Caco-2 (cell line): ENCODE measurements around the gene MYO1F. TPM values are rescaled to one million over a fixed set of nuclear protein-coding genes. Genes with fewer than 3 reads are reported as not detected.

Experiments
- BruUV-seq: library from RNA; stranded (reverse); fragments of 400-500 nt; replicated peaks from 2 replicates; lab custom pipeline; 2021; lab: Mats Ljungman, UMichigan
- CTCF ChIA-PET: fragments of 300-600 bp; sonication (Branson Sonifier 250); formaldehyde crosslinking; loops from one replicate; lab custom pipeline; 2022; ENCODE audit warnings: antibody characterized with exemption; lab: Charles Lee
- POLR2A ChIA-PET: fragments of 300-600 bp; sonication (Branson Sonifier 250); formaldehyde crosslinking; loops from one replicate; lab custom pipeline; 2022; ENCODE audit warnings: antibody characterized with exemption; lab: Charles Lee
- DNase-seq, 2 experiments: peaks; one replicate each; pipeline versions ENCODE4 v3.0.0 to v3.0.0-alpha.2; 2020 to 2022
- H3K27me3 ChIP-seq: replicated peaks from 2 replicates; pipeline ENCODE4 v1.6.0; 2011; ENCODE audit warnings: low read length; ENCODE audit not compliant: control insufficient read depth, insufficient read depth
- H3K36me3 ChIP-seq: 2 replicates; pipeline ENCODE4 v1.5.1; 2011; ENCODE audit warnings: low read length; ENCODE audit not compliant: control insufficient read depth, insufficient read depth
- H3K4me1 ChIP-seq: fragments of 250-450 bp; sonication (Bioruptor Pico); 2 replicates; pipeline ENCODE4 v1.5.1; 2020; ENCODE audit warnings: mild to moderate bottlenecking
- H3K4me3 ChIP-seq: 2 replicates; pipeline ENCODE4 v1.5.1; 2011; ENCODE audit warnings: low read depth, mild to moderate bottlenecking, control low read depth, low read length
- H3K9me3 ChIP-seq: fragments of 250-450 bp; sonication (Bioruptor Pico); 2 replicates; pipeline ENCODE4 v1.5.1; 2020; ENCODE audit warnings: mild to moderate bottlenecking, moderate library complexity
- H3K27ac Mint-ChIP-seq: one replicate; pipeline ENCODE4 v1.8.0; 2022; ENCODE audit warnings: mixed read lengths; ENCODE audit not compliant: unreplicated experiment
- H3K27me3 Mint-ChIP-seq: one replicate; pipeline ENCODE4 v1.8.0; 2022; ENCODE audit warnings: mixed read lengths; ENCODE audit not compliant: insufficient read depth, unreplicated experiment
- H3K36me3 Mint-ChIP-seq: one replicate; pipeline ENCODE4 v1.8.0; 2022; ENCODE audit warnings: mild to moderate bottlenecking, mixed read lengths; ENCODE audit not compliant: insufficient read depth, unreplicated experiment
- H3K4me1 Mint-ChIP-seq: one replicate; pipeline ENCODE4 v1.8.0; 2022; ENCODE audit warnings: low read depth, mixed read lengths; ENCODE audit not compliant: unreplicated experiment
- H3K4me3 Mint-ChIP-seq: one replicate; pipeline ENCODE4 v1.8.0; 2022; ENCODE audit warnings: mild to moderate bottlenecking, moderate library complexity, mixed read lengths; ENCODE audit not compliant: unreplicated experiment
- H3K9me3 Mint-ChIP-seq: one replicate; pipeline ENCODE4 v1.8.0; 2022; ENCODE audit warnings: mixed read lengths; ENCODE audit not compliant: unreplicated experiment
- CTCF ChIP-seq, 2 experiments: fragments of 200-600 bp in 1 of 2; IDR thresholded peaks; 1 replicate in 1 of 2; 2 replicates in 1 of 2; pipeline versions ENCODE4 v1.5.1 to v1.8.0; 2011 to 2022; ENCODE audit warnings: antibody characterized with exemption in 1 of 2, control low read depth in 1 of 2, inconsistent platforms in 1 of 2, low read depth in 1 of 2, low read length in 1 of 2, mild to moderate bottlenecking in 1 of 2, moderate library complexity in 1 of 2; ENCODE audit not compliant: insufficient read depth in 1 of 2, severe bottlenecking in 1 of 2, unreplicated experiment in 1 of 2
- intact Hi-C: fragments of 100-400 bp; cut with micrococcal nuclease; formaldehyde crosslinking; loops from one replicate; pipeline ENCODE4 v1.10.0; 2022; ENCODE audit not compliant: unreplicated experiment
- total RNA-seq: library from RNA; stranded (reverse); gene quantifications from 2 replicates; pipeline ENCODE4 v1.2.3, GENCODE V29; 2022

Gene MYO1F
- total RNA-seq, 1 experiment from 2014 or later: 0.25 TPM

- no peaks in the 10 kb centered on the region for H3K9me3 ChIP-seq
- H3K9me3 Mint-ChIP-seq: no peaks in the 10 kb centered on the region
- no peak overlapping the region for H3K4me3 ChIP-seq
- H3K36me3 Mint-ChIP-seq: peaks cover 42% of the 10 kb centered on the region
- ChIA-PET POLR2A (no interaction called here), CTCF (no interaction called here)
- DNase-seq: no peak
- no peak overlapping the region for H3K4me3 Mint-ChIP-seq
- BruUV-seq: no TSS peak
- intact Hi-C loops: no loop called here
- no peaks in the 10 kb centered on the region for H3K4me1 Mint-ChIP-seq
- H3K27me3 ChIP-seq: no peaks in the 10 kb centered on the region
- no peaks in the 10 kb centered on the region for H3K4me1 ChIP-seq
- H3K36me3 ChIP-seq: peaks cover under 1% of the 10 kb centered on the region
- no peak for TF ChIP-seq CTCF (IDR thresholded peaks at IDR 0.05; ENCODE audit: insufficient read depth in 1 of 2, low read depth in 1 of 2, low read length in 1 of 2, severe bottlenecking in 1 of 2, unreplicated experiment in 1 of 2)
- no peaks in the 10 kb centered on the region for H3K27me3 Mint-ChIP-seq
- H3K27ac Mint-ChIP-seq: no peak overlapping the region
Measured at GRCh38 chr19:8491574-8491973, 85.7 kb downstream of the MYO1F start.

DNA sequence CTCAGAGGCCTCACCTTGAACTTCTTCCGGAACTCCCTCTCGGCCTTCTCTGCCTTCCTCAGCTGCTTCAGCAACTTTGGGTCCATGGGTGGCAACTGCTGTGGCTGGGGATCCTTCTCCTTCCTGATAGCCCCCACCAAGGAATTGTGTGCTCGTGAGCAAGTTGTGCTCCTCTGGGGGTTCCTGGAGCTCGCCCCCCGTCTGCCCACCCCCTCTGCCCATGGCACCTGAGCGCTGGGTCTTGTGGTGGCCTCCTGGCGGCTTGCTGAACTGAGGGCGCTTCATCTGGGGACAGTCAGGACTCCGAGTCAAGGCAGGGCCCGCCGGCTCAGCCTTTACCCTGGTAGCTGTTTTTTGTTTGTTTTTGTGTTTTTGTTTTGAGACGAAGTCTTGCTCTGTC is 86.4 kb downstream of the MYO1F start:
- Histone ChIP-seq H3K4me3 (no peak overlapping the region), H3K9me3 (no peaks in the 10 kb centered on the region), H3K36me3 (peaks cover 2% of the 10 kb centered on the region), H3K4me1 (no peaks in the 10 kb centered on the region), H3K27me3 (no peaks in the 10 kb centered on the region)
- Mint-ChIP-seq H3K36me3 (peaks cover 49% of the 10 kb centered on the region), H3K9me3 (no peaks in the 10 kb centered on the region), H3K4me1 (no peaks in the 10 kb centered on the region), H3K4me3 (no peak overlapping the region), H3K27me3 (no peaks in the 10 kb centered on the region), H3K27ac (peak overlapping the region; percentile 16)
- intact Hi-C loops: no loop called here
- CTCF ChIA-PET: no interaction called here
- no TSS peak for BruUV-seq
- no peak for DNase-seq
- POLR2A ChIA-PET: no interaction called here
- no peak for TF ChIP-seq CTCF (IDR thresholded peaks at IDR 0.05; ENCODE audit: insufficient read depth in 1 of 2, low read depth in 1 of 2, low read length in 1 of 2, severe bottlenecking in 1 of 2, unreplicated experiment in 1 of 2)

DNA sequence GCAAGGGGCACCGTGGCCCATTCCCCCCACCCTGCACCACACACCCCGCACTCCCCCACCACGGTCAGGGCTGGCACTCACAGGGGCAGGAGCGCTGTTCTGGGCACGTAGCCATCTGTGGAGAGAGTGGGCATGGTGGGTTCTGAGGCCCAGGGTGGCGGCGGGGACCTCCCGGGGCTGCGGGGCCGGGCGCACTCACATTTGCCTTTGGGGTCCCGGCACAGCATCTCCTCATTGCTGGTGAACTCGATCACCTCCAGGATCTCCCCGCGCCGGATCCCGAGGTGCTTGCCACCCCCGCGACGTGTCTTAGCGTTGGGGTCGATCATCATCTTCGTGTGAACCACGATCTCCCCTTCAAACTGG is 86.9 kb downstream of the MYO1F start:
- H3K4me3 Mint-ChIP-seq: no peak overlapping the region
- intact Hi-C loops: no loop called here
- no peak for TF ChIP-seq CTCF (IDR thresholded peaks at IDR 0.05; ENCODE audit: insufficient read depth in 1 of 2, low read depth in 1 of 2, low read length in 1 of 2, severe bottlenecking in 1 of 2, unreplicated experiment in 1 of 2)
- no peak for DNase-seq
- H3K4me3 ChIP-seq: no peak overlapping the region
- H3K27me3 ChIP-seq: no peaks in the 10 kb centered on the region
- no peaks in the 10 kb centered on the region for H3K4me1 Mint-ChIP-seq
- peaks cover 54% of the 10 kb centered on the region for H3K36me3 Mint-ChIP-seq
- H3K9me3 ChIP-seq: no peaks in the 10 kb centered on the region
- ChIA-PET CTCF (no interaction called here), POLR2A (no interaction called here)
- no peaks in the 10 kb centered on the region for H3K4me1 ChIP-seq
- no TSS peak for BruUV-seq
- H3K27me3 Mint-ChIP-seq: no peaks in the 10 kb centered on the region
- H3K9me3 Mint-ChIP-seq: no peaks in the 10 kb centered on the region
- H3K36me3 ChIP-seq: peaks cover 2% of the 10 kb centered on the region
- peak overlapping the region; percentile 16 for H3K27ac Mint-ChIP-seq
